ENCODE measurements around the gene MEF2D.

MEF2D gene

DNA sequence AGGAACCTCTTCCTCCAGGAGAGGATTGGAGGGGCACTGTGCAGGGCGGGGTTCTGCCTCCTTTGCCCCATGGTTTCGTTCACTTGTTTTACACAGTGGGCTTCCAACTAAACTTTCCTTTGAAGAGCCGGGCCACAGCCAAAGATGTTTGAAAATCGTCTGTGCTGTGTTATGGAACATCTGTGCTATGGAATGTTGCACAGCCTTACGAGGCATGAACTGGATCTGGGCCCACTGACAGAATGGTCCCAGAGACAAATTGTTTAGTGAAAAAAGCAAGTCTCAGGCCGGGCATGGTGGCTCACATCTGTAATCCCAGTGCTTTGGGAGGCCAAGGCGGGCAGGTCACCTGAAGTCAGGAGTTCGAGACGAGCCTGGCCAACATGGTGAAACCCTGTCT, 12.6 kb upstream of the MEF2D start:
- TF ChIP-seq, protein P1, sequence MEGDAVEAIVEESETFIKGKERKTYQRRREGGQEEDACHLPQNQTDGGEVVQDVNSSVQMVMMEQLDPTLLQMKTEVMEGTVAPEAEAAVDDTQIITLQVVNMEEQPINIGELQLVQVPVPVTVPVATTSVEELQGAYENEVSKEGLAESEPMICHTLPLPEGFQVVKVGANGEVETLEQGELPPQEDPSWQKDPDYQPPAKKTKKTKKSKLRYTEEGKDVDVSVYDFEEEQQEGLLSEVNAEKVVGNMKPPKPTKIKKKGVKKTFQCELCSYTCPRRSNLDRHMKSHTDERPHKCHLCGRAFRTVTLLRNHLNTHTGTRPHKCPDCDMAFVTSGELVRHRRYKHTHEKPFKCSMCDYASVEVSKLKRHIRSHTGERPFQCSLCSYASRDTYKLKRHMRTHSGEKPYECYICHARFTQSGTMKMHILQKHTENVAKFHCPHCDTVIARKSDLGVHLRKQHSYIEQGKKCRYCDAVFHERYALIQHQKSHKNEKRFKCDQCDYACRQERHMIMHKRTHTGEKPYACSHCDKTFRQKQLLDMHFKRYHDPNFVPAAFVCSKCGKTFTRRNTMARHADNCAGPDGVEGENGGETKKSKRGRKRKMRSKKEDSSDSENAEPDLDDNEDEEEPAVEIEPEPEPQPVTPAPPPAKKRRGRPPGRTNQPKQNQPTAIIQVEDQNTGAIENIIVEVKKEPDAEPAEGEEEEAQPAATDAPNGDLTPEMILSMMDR (IDR thresholded peaks at IDR 0.05; ENCODE audit: low read depth, low read length), result no peak
- H3K4me3 ChIP-seq (ENCODE audit: low read depth, low read length), result no peak overlapping the region

DNA sequence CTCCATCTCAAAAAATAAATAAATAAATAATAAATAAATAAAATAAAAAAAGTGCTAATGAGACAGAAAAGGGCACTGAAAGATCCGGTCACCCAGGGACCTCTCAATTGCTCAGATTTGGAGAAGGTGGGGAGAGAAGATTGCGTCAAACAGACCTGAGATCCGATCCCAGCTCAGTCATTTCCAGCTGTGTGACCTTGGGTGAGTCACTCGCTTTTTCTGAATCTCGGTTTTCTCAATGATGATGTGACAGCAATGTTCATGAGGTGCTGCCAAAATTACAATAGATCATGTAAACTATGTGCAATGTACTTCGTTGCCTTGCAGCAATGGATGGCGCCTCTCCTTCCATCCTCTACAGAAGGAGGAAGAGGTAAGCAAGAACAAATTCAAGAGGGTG, 11.1 kb upstream of the MEF2D start:
- TF ChIP-seq, protein P1 (IDR thresholded peaks at IDR 0.05; ENCODE audit: low read depth, low read length), result no peak
- no peak overlapping the region for H3K4me3 ChIP-seq (ENCODE audit: low read depth, low read length)

DNA sequence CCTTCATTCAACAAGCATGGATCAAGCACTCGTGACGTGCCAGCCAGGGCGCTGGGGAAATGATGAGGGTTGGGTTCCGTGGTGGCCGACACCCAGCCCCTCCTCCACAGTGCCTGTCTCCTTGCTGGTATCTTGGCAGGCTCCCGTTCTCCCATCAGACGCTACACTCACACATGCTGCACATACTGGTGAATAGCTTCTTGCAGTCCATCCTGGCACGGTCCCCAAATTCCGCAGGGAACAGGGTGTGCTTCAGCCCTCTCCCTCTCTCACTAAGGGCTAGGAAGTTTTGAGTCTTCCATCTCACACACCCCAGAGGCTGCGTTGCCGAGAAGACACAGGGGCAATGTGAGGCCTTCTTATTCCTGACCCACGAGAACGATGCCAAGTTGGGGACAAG, 10.1 kb upstream of the MEF2D start:
- TF ChIP-seq, protein P1 (IDR thresholded peaks at IDR 0.05; ENCODE audit: low read depth, low read length), result no peak
- no peak overlapping the region for H3K4me3 ChIP-seq (ENCODE audit: low read depth, low read length)

DNA sequence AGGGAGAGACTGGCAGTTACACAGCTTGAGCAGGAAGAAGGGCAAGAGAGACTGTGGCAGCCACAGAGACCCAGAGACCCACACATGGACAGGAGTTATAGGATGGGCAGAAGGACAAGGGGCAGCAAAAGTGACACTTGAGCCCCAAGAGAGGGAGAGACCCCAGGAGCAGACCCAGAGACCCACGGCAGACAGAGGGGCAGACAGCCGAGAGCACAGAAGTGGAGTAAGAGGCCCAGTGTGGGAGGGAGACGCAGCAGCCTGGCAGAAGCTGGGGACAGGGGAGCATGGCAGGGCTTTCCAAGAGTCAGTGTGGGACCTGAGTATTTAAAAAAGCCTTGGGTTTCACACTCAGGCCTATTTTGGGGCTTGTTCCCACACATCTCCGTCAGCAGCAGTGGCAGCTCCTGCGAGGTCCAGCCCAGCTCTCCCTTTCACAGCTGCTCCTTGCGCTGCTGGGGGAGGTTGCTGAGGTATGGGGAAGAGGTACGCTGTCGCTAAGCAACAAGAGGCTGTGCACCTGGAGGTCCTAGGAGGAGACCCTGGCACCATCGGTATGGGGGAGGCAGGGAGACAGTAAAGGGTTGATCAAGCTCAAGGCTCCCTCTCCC, 9.0 kb upstream of the MEF2D start:
- no peak overlapping the region for H3K4me3 ChIP-seq (ENCODE audit: low read depth, low read length)

DNA sequence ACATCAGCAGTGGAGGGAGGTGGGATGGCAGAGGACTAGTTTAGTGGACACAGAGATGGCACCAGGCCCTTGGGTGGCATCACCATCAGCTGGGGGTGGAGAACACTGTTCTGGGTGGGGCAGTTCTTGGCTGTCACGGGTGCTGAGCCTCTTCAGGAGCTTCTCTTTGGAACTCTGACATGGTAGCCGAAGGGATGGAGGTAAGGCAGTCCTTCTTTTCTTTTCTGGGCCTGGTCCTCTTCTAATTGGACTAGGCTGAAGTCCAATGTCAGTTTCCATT, 8.3 kb upstream of the MEF2D start:
- TF ChIP-seq, protein P1 (IDR thresholded peaks at IDR 0.05; ENCODE audit: low read depth, low read length), result no peak
- H3K4me3 ChIP-seq (ENCODE audit: low read depth, low read length), result no peak overlapping the region

More for the DNA sequence above, 9.0 kb upstream of the MEF2D start:
- TF ChIP-seq, protein P1 (IDR thresholded peaks at IDR 0.05; ENCODE audit: low read depth, low read length), result no peak

DNA sequence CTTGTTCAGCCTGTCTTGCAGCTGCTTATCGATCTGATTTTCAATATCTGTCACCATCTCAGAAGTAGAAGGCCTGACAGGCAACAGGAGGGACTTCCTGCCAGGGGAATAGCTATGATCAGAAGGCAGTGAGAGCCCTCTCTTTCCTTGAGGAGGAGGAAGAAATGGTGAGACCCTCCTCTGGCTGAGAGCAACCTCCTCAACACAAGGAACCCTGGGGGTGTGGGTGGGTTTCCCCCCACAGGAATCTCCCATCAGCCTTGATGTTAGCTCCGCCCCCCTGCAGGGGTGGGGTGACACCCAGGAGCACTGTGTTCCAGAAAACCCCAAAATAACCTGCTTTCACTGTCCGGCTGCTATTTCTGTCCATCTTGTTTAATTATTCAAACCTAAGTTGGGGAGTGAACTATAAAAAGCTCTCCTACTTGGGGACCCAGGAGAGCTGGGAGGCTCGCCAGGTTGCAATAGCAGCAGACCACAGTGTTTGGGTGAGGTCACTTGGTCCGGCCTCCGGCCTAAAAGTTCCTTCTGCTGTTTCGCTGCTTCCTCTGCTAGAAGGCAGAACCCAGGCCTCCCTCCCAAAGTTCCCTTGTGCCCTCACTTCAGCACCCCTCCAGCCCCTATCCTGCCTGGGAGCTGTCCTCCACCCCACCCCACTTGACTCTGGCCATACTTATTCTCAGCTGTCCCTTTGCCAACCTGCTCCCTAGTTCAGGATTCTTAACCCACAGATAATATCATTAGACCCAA, 7.8 kb upstream of the MEF2D start:
- TF ChIP-seq, protein P1 (IDR thresholded peaks at IDR 0.05; ENCODE audit: low read depth, low read length), result no peak
- no peak overlapping the region for H3K4me3 ChIP-seq (ENCODE audit: low read depth, low read length)

DNA sequence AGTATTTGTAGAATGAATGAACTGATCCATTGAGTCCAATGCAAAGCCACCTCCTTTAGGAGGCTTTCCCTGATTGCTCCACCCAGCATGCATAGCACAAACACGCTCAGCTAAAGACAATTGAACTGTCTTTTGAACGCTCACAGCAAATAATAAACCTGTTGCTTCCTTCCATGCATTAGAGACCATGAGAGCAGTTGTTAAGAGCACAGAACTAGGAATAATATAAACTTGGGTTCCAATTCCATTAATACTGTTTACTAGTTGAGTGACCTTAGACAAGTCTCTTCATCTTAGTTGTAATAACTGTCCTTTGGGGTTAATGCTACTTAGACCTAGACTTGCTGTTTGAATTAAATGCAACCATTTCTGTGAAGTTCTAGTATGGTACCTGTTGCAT, 5.9 kb upstream of the MEF2D start:
- TF ChIP-seq, protein P1 (IDR thresholded peaks at IDR 0.05; ENCODE audit: low read depth, low read length), result no peak
- H3K4me3 ChIP-seq (ENCODE audit: low read depth, low read length), result no peak overlapping the region

Measured in WI38 (cell line).